HG03064 (cell line): ENCODE data around the gene UMAD1.
"Not testable (repeated sequence)": the region's sequence is repeated elsewhere in the genome, so short reads cannot be mapped to it uniquely, and the experiment has no call there.

Experiments
- ATAC-seq: cut with Tn5 transposase; IDR thresholded peaks from one replicate; pipeline ENCODE4 v1.9.1; 2021; ENCODE audit warnings: low read depth; ENCODE audit not compliant: unreplicated experiment

Gene UMAD1

DNA sequence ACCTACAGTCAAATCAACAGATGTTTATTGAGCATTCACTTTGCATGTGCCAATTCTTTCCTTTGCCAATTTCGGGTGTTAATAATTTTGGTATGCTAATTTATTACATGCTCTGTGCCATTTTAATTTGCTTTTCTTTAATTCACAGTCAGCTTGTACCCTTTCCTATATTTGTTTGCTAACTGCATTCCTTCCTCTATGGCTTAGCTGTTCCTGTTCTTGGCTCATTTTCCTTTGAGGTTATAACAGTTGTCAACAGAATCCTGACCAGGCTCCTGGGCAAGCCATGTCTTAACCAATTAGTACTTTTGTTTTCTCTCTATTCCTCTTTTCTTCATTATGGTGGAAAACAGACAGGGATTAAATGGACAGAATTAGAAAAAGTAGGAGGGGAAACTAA lies 151.5 kb downstream of the UMAD1 start:
- no peak for ATAC-seq

DNA sequence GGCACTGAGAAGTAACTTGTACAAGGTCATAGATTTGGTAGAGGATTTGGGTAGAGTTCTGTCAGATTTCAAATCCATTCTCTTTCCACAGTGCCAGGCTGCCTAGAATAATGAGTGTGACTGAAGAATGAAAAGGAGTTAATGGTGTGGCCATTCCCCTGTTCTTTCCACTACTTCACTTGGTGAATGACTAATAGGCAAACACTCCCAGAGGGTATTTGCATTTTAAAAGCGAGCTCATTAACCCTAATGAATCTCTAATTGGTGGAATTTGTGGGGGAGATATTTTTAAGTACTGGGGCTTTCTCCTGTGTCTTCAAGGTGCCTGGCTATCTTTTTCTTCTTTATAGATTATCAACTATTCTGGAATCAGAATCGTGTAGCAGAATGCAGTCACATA lies 152.7 kb downstream of the UMAD1 start:
- no peak for ATAC-seq

DNA sequence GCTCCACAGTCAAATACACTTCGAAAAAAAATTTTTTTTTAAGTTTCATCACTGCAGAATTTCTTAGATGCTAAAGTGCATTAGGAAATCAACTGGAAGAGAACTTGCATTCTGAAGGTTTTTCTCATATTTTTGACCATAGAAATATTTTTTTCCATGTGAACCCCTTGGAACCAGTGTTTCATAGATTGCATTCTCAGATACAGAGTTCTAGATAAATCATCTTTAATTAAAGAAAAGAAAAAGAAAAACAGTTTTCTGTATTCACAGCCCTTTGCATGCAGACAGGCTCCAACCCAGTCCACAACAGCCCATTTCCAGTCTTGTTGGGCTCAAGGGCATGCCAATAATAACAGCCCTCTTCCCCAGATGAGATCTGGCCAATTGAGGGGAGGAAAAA lies 153.4 kb downstream of the UMAD1 start:
- ATAC-seq = no peak

DNA sequence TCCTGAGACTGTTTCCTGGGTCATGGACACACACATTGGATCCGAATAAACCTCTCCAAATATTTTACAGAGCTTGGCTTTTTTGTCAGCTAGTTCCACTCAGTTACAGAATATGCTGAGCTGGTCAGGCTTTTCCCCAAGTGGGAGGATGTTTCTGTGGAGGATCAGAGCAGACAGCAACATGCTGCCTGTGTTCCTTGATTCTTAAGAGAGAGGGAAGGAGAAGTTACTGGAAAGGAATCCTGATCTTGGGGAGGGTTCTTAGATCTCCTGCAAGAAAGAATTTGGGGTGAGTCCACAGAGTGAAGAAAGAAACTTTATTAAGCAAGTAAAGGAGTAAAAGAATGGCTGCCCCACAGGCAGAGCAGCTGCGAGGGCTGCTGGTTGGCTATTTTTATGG lies 154.7 kb downstream of the UMAD1 start:
- ATAC-seq = no peak

DNA sequence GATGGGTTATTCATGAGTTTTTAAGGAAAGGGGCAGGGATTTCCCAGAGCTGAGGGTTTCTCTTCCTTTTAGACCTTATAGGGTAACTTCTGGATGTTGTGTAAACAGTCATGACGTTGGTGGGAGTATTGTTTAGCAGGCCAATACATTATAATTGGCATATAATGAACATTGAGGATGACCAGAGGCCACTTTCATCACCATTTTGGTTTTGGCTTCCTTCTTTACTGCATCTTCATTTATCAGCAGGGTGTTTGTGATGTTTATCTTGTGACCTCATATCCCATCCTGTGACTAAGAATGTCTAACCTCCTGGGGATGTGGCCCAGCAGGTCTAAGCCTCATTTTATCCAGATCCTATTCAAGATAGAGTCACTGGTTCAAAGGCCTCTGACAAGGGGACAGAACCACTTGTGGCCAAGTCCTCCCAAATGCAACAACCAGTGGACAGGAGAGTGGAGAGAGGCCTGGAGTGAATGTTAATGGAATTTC lies 155.1 kb downstream of the UMAD1 start:
- no peak for ATAC-seq

DNA sequence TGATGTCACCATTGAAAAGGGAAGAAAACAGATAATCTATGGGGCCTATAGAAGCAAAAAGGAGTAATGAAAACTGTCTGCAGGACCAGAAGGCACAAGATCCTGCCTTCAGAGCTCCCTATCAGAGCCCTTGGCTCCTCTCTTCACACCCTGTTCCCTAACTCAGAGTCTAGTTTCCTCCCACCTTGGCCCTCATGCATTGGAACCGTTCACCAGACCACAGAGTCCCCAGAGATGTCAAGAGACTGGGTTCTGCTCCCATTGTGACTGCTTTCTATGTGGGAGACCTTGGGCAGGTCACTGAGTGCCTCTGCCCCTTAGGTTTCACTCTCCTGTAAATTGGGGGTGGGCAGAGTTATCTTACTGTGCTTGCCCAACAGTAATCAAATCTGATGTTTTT lies 158.0 kb downstream of the UMAD1 start:
- ATAC-seq = peak; percentile 78

DNA sequence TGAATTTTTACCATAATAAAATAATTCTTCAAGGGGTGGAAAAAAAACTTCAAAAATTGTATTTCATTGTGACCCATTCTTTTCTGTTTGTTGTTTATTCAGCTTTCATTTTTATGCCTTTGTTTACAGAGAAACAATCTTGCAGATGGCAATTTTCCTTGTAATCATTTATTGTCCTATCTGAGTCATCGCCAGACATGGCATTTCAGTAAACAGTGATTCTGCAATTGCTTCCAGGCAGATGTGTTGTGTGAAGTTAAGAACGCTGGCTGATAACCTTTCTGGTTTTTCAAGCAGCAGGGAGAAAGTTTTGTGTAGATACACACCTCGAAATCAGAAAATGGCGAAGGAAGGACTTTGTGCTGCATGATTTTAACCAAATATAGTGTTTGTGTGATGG lies 158.6 kb downstream of the UMAD1 start:
- ATAC-seq = no peak

DNA sequence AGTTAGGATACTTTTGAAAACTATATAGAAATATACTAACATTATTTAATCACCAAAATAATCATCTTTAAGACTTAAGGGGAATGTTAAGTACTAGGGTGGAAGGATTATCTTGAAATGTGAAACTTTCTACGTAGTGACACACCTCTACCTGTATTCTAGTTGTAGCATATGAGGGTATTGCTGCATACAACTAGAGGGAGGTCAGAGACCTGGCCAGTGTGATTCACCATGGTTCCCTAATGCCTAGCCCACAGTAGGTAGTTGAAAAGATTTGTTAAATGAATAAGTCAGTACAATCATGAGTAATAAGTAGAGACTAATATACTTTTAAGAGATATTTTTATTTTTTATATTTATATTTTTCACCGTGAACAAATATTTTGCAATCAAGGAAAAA lies 162.0 kb downstream of the UMAD1 start:
- ATAC-seq = no peak

DNA sequence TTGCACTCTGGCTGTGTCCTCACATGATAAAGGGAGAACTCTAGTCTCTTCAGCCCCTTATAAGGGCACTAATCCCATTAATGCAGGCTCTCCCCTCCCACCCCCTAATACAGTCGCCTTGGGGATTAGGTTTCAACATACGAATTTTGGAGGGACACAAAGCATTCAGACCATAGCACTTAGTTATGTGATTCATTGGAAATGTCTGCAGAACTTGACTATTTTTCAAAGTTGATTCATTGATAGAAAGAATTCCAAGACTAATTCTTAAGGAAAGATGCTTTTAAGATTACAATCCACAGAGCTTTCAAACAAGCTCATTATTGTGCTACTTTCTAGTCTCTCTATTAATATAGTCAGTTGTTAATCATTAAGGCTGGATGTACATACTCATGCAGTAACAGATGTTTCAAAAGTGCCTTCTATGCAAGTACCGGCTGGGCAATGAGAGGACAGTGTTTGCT lies 163.2 kb downstream of the UMAD1 start:
- ATAC-seq = peak; percentile 68

DNA sequence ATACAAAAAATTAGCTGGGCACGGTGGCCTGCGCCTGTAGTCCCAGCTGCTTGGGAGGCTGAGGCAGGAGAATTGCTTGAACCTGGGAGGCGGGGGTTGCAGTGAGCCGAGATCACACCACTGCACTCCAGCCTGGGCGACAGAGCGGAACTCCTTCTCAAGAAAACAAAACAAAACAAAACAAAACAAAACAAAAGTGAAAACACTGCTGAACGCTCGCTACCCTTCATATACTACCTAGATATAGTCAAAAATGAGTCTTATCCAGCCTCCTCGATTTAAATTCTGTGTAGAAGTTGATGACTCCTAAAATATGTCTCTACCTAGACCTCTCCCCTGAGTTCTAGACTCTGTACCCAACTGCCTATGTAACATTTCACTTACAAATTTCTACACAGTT lies 164.3 kb downstream of the UMAD1 start:
- not testable (repeated sequence) for ATAC-seq

DNA sequence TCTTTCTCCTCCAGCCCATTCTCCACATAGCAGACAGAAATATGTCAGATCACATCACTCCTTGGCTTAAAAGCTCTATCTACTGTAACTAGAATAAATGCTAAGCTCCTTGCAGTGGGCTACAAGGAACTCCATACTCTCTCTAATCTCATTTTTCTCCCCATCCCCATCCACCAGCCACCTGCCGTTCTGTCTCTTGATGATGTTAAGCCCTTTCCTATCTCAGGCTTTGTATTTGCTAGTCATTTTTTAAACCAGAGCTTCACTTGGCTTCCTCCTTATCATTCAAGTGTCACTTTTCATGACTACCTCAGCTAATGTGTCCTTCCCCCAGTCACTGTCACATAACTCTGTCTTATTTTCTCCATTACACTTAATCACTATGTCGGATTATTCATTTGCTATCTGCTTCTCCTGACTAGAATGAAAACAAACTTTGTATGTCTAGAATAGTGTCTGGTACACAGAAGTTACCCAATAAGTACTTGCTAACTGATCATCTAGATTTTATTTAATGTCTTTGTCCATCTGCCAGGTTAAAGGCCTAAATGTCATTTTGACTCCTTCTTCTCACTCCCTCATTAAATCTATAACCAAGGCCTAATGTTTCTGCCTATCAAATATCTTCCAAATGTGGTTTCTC lies 165.1 kb downstream of the UMAD1 start:
- ATAC-seq = no peak

DNA sequence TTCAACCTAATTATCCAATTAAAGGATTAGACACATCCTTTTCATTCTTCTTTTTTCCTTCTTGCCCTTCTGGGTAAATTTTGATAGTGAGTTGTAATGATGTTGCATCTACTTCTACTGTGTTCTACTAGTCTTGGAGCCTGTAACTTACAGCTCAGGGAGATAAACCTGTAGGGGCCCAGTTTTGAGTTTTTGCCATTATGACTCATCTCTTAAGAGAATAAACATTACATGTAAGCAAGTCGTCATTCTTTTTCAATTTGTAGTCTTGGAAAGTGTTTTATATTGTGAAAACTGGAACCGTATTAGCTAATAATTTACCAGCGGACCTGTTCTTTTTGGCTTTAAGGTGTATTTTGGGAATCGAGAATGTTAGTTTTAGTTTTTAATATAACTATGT lies 167.6 kb downstream of the UMAD1 start:
- no peak for ATAC-seq

DNA sequence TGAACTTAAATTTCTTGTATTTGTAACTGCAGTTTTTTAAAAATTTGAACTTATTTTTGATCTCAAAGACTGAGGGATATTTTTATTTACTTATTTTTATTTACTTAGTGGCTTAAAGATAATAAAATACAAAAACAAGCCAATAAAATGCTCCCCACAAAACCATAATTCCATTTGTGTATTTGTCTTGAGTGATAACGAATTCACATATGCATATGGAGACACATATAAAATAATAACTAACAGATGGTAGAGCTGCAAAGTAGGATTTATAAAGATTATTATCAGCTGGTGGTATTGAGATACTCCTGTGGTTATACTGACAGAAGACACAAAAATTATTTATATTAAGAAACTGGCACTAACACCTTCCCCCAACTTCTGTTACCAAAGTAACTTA lies 168.1 kb downstream of the UMAD1 start:
- no peak for ATAC-seq

DNA sequence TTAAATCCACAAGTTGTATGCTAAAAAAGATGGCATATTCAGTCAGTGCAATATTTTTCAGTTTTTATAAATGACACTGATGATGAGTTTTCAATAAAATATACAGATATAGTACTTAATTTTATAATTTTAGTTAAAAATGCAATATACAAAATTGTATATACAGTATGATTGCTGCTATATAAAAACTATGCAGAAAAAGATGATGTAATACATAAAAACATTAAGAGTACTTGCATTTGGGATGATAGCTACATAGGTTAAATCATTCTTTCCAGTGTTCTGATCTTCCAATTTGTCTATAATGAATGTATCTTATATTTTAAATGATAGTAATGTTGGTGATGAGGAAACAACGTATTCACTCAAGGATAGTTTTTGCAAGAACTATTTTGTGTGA lies 169.8 kb downstream of the UMAD1 start:
- ATAC-seq = no peak

DNA sequence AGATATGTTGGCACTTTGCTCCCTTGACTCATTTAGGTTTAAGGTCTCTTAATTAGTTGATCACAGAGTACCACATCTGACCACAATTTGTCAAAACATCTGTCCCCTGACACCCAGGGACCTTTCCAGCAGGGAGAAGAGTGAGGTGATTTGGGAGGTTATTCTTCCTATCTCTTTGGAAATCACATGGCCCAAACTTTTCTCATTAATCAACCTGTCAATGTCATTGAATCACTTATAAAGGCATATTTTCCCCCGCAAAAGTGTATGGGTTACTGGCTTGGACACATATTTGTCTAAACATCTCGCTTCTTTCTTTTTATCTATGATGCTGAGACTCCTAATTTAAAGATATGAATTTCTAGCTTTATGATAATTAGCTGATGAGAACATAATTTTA lies 170.3 kb downstream of the UMAD1 start:
- ATAC-seq = no peak

DNA sequence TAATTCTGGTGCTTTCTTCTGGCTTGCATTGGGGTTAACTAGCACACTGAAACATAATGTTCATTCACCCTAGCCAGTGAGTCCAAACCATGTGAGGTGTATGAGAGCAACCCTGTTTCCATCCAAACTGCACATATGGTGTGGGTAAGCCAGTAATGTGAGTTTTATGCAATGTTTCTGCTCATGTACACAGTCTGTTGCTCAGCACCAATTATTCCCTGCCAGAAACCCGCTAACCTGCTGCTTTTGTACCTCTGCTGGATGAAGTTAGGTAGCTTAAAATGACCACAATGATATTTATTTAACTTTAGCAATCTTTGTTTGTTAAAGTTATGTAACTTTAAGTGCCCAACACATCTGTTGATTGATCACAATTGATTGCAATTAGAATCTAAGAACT lies 171.6 kb downstream of the UMAD1 start:
- ATAC-seq = no peak

DNA sequence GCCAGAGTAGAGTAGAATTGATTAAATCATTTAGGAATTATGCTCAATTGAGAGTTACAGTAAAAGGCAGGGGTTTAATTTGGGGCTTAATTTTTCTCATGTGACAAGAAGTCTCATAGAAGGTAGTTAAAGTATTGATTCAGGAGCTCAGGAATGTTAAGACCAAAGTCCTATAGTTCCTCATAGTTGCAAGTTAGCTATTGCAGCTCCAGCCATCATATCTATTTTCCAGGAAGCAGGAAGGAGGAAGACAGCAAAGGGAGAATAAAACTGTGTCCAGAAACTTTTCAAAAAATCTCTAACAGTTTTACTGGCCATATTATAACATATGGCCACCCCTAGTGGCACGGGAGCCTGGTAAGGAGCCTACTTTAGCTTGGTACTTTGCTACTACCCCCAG lies 174.8 kb downstream of the UMAD1 start:
- no peak for ATAC-seq

DNA sequence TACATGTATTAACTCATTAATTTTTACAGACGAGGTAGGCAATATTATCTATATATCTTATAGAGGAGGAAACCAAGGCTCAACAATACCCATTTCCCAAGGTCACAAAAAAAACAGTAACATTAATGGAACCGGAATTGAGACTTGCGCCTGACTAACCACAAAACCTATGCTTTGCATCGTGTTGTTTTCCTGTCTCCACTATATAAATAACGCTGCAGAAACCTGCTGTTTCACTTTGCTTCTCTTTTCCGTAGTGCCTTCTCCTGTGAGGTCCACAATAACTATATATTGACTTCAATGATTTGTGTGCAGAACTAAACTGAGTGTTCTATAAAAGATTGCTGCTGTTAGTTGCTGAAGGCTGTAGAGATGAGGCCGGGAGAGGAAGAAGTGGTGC lies 175.5 kb downstream of the UMAD1 start:
- no peak for ATAC-seq

DNA sequence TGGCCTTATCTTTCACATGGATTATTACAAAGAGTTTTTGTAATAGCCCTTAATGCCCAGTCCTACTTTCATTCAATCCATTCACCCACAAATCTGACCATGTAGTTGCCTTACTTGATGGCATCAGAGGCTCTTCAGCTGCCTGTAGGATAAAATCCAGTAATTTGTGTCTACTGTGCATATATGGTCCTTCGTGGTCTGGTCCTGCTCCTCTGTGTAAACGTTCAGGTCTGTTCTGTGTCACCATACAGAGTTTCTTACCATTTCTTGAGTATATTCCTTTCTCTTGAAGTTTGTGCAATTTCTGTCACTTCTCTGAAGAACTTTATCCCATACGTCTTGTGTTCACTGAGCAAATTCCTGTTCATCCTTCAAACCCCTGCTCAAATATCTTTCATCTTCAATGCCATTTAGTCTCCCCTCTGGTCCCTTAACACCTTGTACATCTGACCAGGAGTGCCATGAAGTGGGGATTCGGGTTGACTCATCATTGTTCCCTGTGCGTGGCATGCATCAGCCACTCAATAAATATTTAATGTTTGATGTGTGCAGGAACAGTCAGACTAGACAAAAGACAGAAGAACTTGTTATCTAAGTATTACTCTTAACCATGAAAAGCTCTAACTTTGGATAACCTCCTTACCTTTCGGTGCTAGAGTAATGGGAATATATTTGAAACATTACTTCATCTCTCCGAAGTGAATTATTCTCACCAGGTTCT lies 176.4 kb downstream of the UMAD1 start:
- no peak for ATAC-seq

DNA sequence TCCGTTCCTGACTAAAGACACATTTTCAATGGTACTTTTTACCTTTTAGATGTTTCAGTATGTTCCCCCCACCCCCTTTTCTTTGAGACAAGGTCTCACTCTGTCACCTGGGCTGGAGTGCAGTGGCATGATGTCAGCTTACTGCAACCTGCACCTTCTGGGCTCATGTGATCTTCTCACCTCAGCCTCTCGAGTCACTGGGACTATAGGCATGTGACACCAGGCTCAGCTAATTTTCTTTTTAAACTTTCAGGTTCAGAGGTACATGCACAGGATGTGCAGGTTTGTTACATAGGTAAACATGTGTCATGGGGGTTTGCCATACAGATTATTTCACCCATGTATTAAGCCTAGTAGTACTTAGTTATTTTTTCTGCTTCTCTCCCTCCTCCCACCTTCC lies 177.2 kb downstream of the UMAD1 start:
- ATAC-seq = no peak

DNA sequence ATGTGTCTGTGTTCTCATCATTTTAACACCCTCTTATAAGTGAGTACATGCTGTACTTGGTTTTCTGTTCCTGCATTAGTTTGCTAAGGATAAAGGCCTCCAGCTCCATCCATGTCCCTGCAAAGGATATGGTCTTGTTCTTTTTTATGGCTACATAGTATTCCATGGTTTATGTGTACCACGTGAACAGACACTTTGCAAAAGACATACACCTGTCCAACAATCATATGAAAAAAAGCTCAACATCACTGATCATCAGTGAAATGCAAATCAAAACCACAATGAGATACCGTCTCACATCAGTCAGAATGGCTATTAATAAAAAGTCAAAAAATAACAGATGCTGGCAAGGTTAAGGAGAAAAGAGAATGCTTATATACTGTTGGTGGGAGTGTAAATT lies 177.6 kb downstream of the UMAD1 start:
- ATAC-seq = not testable (repeated sequence)
